ENCODE results near the gene ZBTB45. TPM values are rescaled to one million over a fixed set of nuclear protein-coding genes. Genes with fewer than 3 reads are reported as not detected.
"Not testable (repeated sequence)": the region's sequence is repeated elsewhere in the genome, so short reads cannot be mapped to it uniquely, and the experiment has no call there.

The ZBTB45 gene
- total RNA-seq, 2 experiments from 2014 or later: 10.1 to 11.1 TPM

DNA sequence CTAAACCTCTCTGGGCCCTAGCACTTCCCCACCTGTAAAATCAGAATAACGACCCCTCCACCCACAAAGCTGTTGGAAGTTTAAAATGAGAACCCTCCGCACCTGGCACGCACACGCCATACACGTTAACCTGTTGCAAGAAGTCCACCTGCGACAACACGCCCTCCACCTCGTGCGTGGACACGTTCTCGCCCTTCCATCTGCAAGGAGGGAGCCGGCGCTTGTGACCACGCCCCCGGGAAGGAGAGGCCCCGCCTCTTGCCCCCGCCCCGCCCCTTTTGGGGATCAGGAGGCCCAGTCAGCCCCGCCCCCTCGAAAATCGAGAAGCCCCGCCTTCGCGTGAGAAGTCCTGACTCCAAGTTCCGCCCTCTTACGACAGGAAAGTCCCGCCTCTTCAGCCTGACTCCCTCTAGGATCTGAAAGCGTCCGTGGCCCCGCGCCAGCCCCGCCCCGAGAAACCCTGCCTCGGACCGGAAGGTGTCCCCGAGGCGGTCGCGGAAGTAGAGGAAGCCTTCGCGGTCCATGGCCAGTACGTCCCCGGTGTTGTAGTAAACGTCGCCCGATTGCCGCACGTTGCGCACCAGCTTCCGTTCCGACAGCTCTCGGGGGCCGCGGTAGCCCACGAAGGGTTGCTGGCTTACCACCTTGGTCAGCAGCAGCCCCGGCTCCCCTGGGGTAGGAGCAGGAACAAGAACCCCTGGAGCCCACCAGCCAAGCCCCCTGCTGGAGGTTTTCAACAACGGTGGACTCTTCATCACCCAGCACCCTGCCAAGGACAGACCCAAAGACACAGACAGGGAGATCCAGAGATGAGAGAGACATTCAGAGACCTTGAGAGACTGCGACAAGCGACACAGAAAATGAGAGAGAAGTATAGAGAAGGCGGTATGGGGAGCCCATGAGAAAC lies 20.3 kb downstream of the ZBTB45 start:
- intact Hi-C loops (cut with DNase I, micrococcal nuclease): loop anchor here (1.0 kb wide), 20 partner anchors 10 to 316 kb away; partner anchors contain the start of genes ZNF132 (in 2 of the 2), ERVK3-1 (in 1 of the 2), MZF1 (in 1 of the 2) and RPS5 (in 1 of the 2)

DNA sequence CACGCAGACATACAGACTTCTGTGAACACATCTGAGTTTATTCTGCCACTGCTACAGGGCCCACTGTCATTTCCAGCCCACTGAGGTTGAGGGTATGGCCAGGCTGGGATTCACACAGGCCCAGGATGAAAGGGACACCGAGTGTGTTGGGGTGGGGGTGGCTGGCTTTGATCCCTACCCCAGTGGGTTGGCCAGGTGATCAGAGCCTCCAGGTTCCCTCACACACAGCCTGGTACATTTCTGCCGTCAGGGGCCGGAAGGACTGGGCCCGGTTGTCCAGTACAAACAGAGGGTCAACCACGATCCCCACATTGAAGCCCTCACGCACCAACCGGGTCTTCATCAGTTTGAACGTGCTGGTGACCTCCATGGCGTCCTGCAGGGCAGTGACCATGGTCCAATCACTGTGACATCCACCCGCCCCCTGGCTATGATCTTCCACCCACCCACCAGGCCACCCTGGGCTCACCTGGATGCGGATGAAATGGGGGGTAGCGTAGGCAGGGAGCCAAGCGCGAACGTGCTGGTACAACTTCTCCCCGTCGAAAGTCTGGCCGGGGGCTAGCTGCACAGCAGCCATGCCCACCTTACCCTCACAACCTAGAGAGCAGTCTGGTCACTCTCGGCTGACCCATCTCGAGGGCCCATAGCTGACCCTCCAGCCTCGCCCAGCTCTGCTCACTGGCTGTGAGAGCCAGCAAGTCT lies 21.1 kb downstream of the ZBTB45 start:
- Mint-ChIP-seq H3K27ac (peak overlapping the region; percentile 95), H3K4me1 (peaks cover 19% of the 10 kb centered on the region), H3K27me3 (no peaks in the 10 kb centered on the region), H3K4me3 (peak overlapping the region; percentile 81), H3K9me3 (ENCODE audit: low read depth) (peaks cover 5% of the 10 kb centered on the region), H3K36me3 (ENCODE audit: low read depth) (peaks cover 3% of the 10 kb centered on the region)
- ChIA-PET POLR2A (no interaction called here), CTCF (no interaction called here)
- intact Hi-C loops (cut with DNase I, micrococcal nuclease): loop anchor here (1.0 kb wide), 20 partner anchors 9 to 315 kb away; partner anchors contain the start of genes ZNF132 (in 2 of the 2), ERVK3-1 (in 1 of the 2), MZF1 (in 1 of the 2) and RPS5 (in 1 of the 2)
- no peak for ATAC-seq
- no peak for DNase-seq

More for the DNA sequence above, 20.3 kb downstream of the ZBTB45 start:
- ATAC-seq (peak; percentile 99), DNase-seq (peak; percentile 100)
- no peaks in the 10 kb centered on the region for H3K27me3 Mint-ChIP-seq
- peak overlapping the region; percentile 81 for H3K4me3 Mint-ChIP-seq
- H3K4me1 Mint-ChIP-seq: peaks cover 19% of the 10 kb centered on the region
- H3K9me3 Mint-ChIP-seq (ENCODE audit: low read depth): peaks cover 5% of the 10 kb centered on the region
- ChIA-PET CTCF (interaction anchor here (1.1 to 2.1 kb wide), 3 partner anchors 15 to 168 kb away, joined by 5 to 8 read pairs (median 5); partner anchors contain the start of gene ZBTB45), POLR2A (interaction anchor here (0.6 to 1.3 kb wide), 4 partner anchors 15 to 35 kb away, joined by 3 to 8 read pairs (median 3); partner anchors contain the start of gene ZBTB45)
- H3K27ac Mint-ChIP-seq: peak overlapping the region; percentile 95
- peaks cover 3% of the 10 kb centered on the region for H3K36me3 Mint-ChIP-seq (ENCODE audit: low read depth)

DNA sequence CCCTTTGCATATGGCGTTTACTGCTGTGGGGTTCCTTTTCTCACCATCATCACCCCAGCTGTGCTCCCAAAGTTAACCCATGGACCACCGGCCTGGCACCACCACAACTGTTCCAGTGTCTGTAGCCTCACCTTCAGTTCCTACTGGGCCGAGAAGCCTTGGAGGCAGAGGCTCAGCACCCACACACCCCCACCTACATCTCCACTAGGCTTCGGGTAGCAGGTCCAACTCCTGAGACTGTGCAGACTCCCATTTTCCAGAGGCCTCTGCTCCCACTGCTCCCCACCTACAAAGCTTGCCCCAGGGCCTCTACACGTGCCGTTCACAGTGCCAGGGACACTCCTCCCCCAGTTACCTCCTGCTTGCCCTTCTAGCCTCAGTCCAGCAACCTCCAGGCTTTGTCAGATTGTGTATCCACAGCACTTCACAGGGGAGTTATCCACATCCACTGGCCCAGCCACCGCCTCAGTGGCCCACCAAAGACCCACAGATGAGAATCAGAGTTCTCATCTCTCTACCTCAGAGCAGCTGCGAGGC lies 21.9 kb downstream of the ZBTB45 start:
- intact Hi-C loops (cut with DNase I, micrococcal nuclease): no loop called here
- H3K27me3 Mint-ChIP-seq: no peaks in the 10 kb centered on the region
- H3K4me1 Mint-ChIP-seq: peaks cover 19% of the 10 kb centered on the region
- peak overlapping the region; percentile 51 for H3K27ac Mint-ChIP-seq
- H3K4me3 Mint-ChIP-seq: peak overlapping the region; percentile 81
- CTCF ChIA-PET: no interaction called here
- POLR2A ChIA-PET: no interaction called here
- H3K9me3 Mint-ChIP-seq (ENCODE audit: low read depth): peaks cover 4% of the 10 kb centered on the region
- ATAC-seq: no peak
- no peak for DNase-seq
- H3K36me3 Mint-ChIP-seq (ENCODE audit: low read depth): peaks cover 3% of the 10 kb centered on the region

DNA sequence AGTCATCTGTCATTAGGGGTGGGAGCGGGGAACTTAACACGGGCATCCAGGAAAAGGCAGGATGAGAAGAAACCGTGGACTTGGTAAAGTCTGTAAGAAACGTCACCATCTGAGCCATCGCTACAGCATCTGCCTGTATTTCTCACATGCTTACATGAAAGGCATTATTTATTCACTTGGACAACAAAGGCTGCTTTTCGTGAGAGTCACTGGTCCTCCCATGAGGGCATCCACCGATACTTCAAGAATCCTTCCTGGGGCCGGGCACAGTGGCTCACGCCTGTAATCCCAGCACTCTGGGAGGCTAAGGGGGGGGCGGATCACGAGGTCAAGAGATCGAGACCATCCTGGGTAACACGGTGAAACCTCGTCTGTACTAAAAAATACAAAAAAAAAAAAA lies 27.3 kb downstream of the ZBTB45 start:
- Mint-ChIP-seq H3K4me3 (no peak overlapping the region), H3K4me1 (peaks cover 7% of the 10 kb centered on the region), H3K27ac (no peak overlapping the region), H3K9me3 (ENCODE audit: low read depth) (no peaks in the 10 kb centered on the region), H3K36me3 (ENCODE audit: low read depth) (no peaks in the 10 kb centered on the region), H3K27me3 (no peaks in the 10 kb centered on the region)
- POLR2A ChIA-PET: interaction anchor here (1.3 kb wide), 1 partner anchor 17 kb away, joined by 7 read pairs; the partner anchor contains the start of gene ZNF446
- DNase-seq (no peak), ATAC-seq (no peak)
- intact Hi-C loops (cut with DNase I, micrococcal nuclease): no loop called here
- CTCF ChIA-PET: no interaction called here

DNA sequence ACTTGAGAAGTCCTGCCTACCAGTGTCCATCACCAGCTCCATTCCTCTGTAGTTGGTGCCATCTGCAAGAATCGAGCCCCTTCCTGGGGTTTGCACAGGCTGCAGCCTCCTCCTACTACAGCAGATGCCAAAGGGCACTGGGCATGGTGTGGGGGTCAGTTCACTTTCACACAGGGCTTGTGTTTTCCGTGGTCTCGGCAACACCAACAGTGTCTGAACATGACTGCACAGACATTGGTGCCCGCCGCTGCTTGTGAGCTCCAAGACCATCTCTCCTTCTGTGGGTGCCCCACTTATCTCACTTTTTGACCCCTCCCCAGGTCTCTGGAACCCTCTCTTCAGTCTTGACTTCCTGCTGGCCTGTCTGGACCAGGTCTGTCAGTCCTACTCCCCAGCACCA lies 28.2 kb downstream of the ZBTB45 start:
- POLR2A ChIA-PET: no interaction called here
- H3K4me3 Mint-ChIP-seq: no peak overlapping the region
- ATAC-seq (no peak), DNase-seq (no peak)
- H3K4me1 Mint-ChIP-seq: peaks cover 7% of the 10 kb centered on the region
- CTCF ChIA-PET: no interaction called here
- H3K9me3 Mint-ChIP-seq (ENCODE audit: low read depth): no peaks in the 10 kb centered on the region
- intact Hi-C loops (cut with DNase I, micrococcal nuclease): no loop called here
- H3K36me3 Mint-ChIP-seq (ENCODE audit: low read depth): no peaks in the 10 kb centered on the region
- no peaks in the 10 kb centered on the region for H3K27me3 Mint-ChIP-seq
- H3K27ac Mint-ChIP-seq: peak overlapping the region; percentile 12

DNA sequence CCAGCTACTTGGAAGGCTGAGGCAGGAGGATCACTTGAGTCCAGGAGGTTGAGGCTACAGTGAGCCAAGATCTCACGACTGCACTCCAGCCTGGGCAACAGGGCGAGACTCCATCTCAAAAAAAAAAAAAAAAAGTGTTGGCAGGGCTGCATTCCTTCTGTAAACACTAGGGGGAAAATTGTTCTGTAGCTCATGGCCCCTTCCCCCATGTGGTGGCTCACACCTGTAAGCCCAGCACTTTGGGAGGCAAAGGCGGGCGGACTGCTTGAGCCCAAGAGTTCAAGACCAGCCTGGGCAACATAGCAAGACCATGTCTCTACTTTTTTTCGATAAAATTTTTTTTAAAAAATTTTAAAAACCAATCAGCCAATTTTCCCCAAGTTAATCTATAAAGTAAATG lies 35.3 kb downstream of the ZBTB45 start:
- intact Hi-C loops (cut with DNase I, micrococcal nuclease); H3K36me3 Mint-ChIP-seq (ENCODE audit: low read depth); H3K9me3 Mint-ChIP-seq (ENCODE audit: low read depth); H3K4me3 Mint-ChIP-seq; H3K4me1 Mint-ChIP-seq; ATAC-seq; H3K27ac Mint-ChIP-seq; DNase-seq; POLR2A ChIA-PET; H3K27me3 Mint-ChIP-seq: not testable (repeated sequence)
- CTCF ChIA-PET: interaction anchor here (0.5 to 0.7 kb wide), 3 partner anchors 26 to 175 kb away, joined by 3 read pairs; no protein-coding TSS in a partner anchor

DNA sequence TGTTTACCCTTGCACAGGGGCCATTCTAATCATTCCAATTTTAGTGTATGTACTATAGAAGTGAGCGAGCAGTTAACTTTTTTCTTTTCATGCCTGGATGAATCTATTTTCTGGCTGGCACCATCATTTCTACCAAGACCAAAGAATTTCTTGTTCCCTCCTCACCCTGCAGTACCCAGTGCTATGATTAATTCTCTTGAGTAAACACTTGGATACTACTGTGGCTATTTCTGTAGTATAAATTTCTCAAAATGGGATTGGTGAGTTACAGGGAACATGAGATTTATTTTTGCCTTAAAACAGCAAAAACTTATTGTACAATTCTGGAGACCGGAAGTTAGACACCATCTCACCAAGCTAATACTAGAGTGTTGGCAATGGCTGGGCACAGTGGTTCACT lies 35.8 kb downstream of the ZBTB45 start:
- CTCF ChIA-PET: interaction anchor here (0.5 to 0.7 kb wide), 2 partner anchors 26 to 174 kb away, joined by 3 read pairs; no protein-coding TSS in a partner anchor
- ATAC-seq (no peak), DNase-seq (no peak)
- H3K27ac Mint-ChIP-seq: no peak overlapping the region
- peaks cover 10% of the 10 kb centered on the region for H3K36me3 Mint-ChIP-seq (ENCODE audit: low read depth)
- POLR2A ChIA-PET: no interaction called here
- intact Hi-C loops (cut with DNase I, micrococcal nuclease): no loop called here
- no peaks in the 10 kb centered on the region for H3K4me1 Mint-ChIP-seq
- H3K4me3 Mint-ChIP-seq: no peak overlapping the region
- no peaks in the 10 kb centered on the region for H3K27me3 Mint-ChIP-seq
- no peaks in the 10 kb centered on the region for H3K9me3 Mint-ChIP-seq (ENCODE audit: low read depth)

DNA sequence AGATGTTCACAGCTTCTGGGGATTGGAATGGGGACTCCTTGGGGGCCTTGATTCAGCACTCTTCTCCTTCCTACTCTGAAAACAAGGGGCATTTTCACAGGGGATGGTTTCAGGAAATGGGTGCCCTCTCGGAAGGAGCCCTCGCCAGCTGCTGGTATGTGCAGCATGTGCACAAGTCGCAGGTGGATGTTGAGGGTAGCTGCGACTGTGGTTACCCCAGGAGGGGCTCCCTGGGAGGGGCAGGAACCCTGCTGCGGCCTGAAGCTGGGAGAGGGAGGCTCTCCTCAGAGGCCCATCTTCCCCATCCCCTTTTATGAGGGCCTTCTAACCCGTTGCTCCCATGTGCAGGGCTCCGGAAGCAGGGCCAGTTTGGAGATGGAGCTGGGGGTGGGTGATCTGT lies 37.2 kb downstream of the ZBTB45 start:
- H3K27ac Mint-ChIP-seq: no peak overlapping the region
- no peaks in the 10 kb centered on the region for H3K9me3 Mint-ChIP-seq (ENCODE audit: low read depth)
- POLR2A ChIA-PET: interaction anchor here (1.2 kb wide), 1 partner anchor 17 kb away, joined by 3 read pairs; no protein-coding TSS in a partner anchor
- no peaks in the 10 kb centered on the region for H3K27me3 Mint-ChIP-seq
- ATAC-seq: no peak
- H3K4me3 Mint-ChIP-seq: no peak overlapping the region
- peaks cover 10% of the 10 kb centered on the region for H3K36me3 Mint-ChIP-seq (ENCODE audit: low read depth)
- intact Hi-C loops (cut with DNase I, micrococcal nuclease): no loop called here
- no peak for DNase-seq
- CTCF ChIA-PET: interaction anchor here (1.2 to 1.5 kb wide), 2 partner anchors 32 to 99 kb away, joined by 4 read pairs; no protein-coding TSS in a partner anchor
- H3K4me1 Mint-ChIP-seq: no peaks in the 10 kb centered on the region

DNA sequence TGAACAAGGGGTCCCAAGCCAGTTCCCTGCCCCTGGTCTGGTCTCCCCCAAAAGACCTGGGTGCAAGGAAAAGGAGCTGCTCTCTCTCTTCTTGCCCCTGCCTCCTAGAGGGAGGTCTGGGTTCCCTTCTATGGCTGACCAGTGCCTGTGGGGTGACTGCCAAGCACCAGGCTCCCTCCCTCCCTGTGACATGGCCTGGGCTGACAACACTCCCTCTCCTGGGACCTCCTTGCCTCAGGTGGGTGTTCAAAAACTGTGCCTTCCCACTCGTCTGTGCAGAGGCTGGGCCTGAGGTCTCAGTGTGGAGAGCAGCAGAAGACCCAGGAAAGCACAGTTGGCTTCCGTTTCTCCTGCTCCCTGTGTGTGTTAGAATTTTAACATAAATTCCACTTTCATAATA lies 38.8 kb downstream of the ZBTB45 start:
- H3K4me1 Mint-ChIP-seq: peaks cover 6% of the 10 kb centered on the region
- peaks cover 10% of the 10 kb centered on the region for H3K36me3 Mint-ChIP-seq (ENCODE audit: low read depth)
- H3K27ac Mint-ChIP-seq: no peak overlapping the region
- ATAC-seq (no peak), DNase-seq (no peak)
- H3K4me3 Mint-ChIP-seq: no peak overlapping the region
- intact Hi-C loops (cut with DNase I, micrococcal nuclease): no loop called here
- H3K9me3 Mint-ChIP-seq (ENCODE audit: low read depth): no peaks in the 10 kb centered on the region
- ChIA-PET CTCF (no interaction called here), POLR2A (no interaction called here)
- H3K27me3 Mint-ChIP-seq: no peaks in the 10 kb centered on the region

DNA sequence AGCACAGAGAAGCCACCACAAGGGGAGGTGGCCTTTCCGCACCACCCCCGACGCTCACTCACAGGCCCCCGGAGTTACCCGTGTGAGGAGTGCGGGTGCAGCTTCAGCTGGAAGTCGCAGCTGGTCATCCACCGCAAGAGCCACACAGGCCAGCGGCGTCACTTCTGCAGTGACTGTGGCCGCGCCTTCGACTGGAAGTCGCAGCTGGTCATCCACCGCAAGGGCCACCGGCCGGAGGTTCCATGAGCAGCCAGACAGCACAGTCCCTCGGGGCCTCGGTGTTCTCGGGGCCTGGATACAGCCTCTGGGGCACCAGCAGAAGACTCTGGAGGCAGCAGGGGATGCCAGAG lies 39.2 kb downstream of the ZBTB45 start:
- intact Hi-C loops (cut with DNase I, micrococcal nuclease): no loop called here
- no peak for ATAC-seq
- POLR2A ChIA-PET: no interaction called here
- Mint-ChIP-seq H3K36me3 (ENCODE audit: low read depth) (peaks cover 10% of the 10 kb centered on the region), H3K9me3 (ENCODE audit: low read depth) (no peaks in the 10 kb centered on the region), H3K27me3 (no peaks in the 10 kb centered on the region), H3K27ac (no peak overlapping the region), H3K4me3 (no peak overlapping the region), H3K4me1 (peaks cover 6% of the 10 kb centered on the region)
- DNase-seq: no peak
- CTCF ChIA-PET: no interaction called here

DNA sequence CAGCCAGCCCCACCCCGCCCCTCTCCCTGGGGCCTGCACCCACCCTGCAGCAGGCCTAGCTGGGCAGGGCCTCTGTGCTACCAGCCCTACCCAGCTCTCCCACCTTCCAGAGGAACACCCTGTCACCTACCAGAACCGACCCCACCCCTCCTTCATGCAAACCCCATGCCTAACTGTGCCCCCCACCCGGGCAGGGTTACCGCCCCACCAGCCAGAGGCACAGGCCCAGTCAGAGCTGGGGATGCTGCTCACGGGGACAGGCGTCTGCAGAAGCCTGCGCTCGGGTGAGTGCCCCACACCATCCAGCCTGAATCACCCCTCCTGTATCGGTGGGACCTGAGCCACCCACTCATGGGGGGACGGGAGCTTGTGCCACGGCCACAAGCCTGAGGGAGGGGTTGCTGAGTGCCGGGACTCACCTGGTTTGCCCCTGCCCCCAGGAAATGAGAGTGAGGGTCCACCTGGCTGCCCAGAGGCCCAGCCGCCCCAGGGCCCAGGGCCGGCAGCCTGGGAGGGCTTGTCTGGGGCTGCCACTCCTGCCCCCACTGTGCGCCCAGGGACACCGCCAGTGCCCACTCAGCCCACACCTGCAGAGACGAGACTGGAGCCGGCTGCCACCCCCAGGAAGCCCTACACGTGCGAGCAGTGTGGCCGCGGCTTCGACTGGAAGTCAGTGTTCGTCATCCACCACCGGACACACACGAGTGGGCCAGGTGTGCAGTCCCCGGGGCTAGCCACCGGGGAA lies 39.7 kb downstream of the ZBTB45 start:
- Mint-ChIP-seq H3K4me3 (no peak overlapping the region), H3K4me1 (peaks cover 10% of the 10 kb centered on the region), H3K9me3 (ENCODE audit: low read depth) (no peaks in the 10 kb centered on the region), H3K36me3 (ENCODE audit: low read depth) (peaks cover 10% of the 10 kb centered on the region), H3K27ac (no peak overlapping the region), H3K27me3 (no peaks in the 10 kb centered on the region)
- intact Hi-C loops (cut with DNase I, micrococcal nuclease): loop anchor here in 1 of 2 experiments (5.0 kb wide), 3 partner anchors 37 to 93 kb away; partner anchors contain the start of genes RPS5 and ZBTB45
- ChIA-PET CTCF (no interaction called here), POLR2A (no interaction called here)
- ATAC-seq (no peak), DNase-seq (no peak)

Data from activated CD4-positive, alpha-beta T cell treated with anti-CD3 and anti-CD28 coated beads for 36 hours (primary cell).